Amniotic epithelial cell (primary cell): Measurements from ENCODE around the gene FBXO31.

ENCODE experiments used
- DNase-seq: peaks from one replicate; pipeline ENCODE4 v3.0.0-alpha.2; 2010; ENCODE audit warnings: low read depth

The FBXO31 gene

DNA sequence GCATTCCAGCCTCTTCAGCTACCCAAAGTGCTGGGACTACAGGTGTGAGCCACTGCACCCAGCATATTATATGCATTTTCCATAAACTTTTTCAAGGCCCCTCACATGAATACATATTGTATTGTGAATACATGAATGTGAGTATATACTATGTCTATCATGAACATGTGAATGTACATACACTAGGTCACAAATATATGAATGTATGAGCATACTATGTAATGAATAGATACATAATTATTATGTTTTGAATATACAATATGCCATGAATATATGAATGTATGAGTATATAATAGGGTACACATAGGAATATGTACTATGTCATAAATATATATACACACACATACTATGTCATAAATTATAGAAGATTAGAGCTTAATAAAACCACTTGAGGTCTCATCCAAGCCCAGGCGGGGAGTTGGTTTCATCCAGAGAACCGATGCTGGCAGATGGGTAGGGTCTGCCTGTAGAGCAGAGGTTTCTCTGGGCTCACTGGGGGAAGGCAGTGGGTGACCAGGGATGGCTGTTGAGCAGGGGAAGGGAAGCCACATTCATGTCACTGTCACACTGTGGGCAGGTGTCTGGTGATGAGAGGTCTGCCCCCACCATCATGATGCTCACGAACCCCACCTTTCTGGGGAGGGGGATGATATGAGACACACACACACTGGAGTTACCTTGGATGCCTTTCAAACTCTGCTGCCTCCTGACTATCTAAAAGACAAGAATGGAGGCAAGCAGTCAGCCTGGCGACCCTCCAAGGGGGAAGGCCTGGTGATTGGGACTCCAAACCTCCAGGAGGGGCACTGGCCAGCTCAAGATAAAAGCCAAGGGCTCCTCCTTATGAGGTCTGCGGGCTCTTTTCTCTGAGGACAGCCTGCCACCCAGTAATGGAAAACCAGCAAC lies 73.7 kb downstream of the FBXO31 start:
- no peak for DNase-seq

DNA sequence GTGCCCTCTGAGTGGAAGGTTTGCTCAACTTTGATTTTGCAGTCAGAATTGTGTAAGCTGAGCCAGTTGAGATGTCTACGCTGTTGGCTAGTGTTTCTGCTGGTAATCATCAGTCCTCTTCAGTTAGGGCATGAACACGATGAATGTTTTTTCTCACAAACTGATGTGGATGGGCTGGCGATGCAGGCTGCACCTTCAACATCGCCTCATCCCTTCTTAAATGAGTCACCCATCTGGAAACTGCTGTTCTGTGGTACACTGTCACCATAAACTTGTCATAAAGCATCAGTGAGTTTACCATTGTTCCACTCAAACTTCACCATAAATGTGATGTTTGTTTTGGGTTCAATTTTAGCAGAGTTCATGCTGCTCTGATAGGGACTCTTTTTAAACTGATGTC lies 74.8 kb downstream of the FBXO31 start:
- DNase-seq, result no peak

DNA sequence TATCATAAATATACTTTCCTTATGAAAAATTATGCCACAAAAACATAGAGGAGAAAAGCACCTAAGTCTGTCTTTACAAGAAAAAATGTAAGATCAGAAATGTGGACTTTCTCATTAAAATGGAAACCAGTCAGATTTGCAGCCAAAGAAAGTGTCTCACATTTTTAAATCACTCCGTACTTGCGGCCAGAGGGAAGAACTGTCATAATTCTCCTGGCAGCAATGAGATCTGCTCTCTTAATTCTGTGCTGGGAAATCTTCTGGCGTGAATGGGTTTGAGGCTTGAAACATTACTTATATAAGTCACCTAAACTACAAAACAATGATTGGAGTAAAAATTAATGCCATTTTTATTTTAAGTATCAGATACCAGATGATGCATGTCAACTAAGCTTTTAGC lies 77.1 kb downstream of the FBXO31 start:
- no peak for DNase-seq

GRCh38 chr16:87305505-87306391 lies 77.8 kb downstream of the FBXO31 start:
- peak; percentile 52 for DNase-seq

- no peak for DNase-seq
Measured at GRCh38 chr16:87304951-87305350, 78.6 kb downstream of the FBXO31 start.

GRCh38 chr16:87303962-87304521 lies 79.5 kb downstream of the FBXO31 start:
- DNase-seq, result no peak

DNA sequence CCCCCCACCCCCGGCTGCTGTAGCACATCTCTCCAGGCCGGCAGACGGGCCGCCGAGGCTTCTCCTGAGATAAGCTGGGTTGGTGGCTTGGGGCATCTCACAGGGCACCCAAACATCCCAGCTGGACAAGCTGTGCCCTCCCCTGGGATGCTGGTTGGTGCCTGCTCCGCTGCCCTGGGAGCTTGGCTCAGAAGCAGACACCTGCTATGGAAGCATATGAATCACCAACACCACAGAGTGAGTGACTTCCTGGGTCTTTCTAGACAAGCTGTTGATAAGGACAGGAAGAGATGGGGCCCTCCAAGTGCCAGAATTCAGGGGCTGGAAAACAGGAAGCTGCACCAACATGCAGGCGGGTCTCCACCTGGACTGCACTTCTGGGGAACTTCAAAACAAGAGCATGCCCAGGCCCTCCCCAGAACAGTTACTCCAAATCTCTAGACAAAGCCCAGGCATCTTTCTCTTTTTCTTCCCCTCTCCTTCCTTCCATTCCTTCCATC lies 80.1 kb downstream of the FBXO31 start:
- DNase-seq, result peak; percentile 56

DNA sequence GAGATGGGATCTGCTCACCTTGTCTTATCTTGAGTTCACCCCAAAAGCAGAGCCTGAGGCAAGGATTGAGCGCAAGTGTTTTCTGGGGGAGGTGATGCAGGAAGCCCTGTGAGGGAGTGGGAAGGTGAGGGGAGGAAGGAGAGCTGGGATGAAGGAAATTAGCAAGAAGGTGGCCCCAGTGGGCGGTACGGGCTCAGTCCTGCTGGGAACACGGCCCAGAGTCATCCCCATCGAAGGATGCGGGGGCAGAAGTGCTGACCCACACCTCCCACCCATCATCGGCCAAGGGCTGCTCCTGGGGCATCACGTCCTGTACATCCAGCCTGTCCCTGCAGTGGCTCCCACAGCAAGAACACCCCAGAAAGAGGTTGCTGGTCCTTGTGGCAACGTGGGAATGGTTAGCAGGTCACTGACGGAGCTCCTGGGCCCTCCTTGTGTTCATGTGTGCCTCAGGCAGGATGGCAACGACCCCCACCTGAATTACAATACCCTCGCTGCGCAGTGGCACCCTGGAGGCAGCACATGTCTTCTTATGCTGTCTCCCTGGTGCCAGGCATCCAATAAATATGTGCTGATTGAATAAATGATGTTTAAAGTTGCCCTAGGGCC lies 84.6 kb downstream of the FBXO31 start:
- no peak for DNase-seq

GRCh38 chr16:87297918-87298631 lies 85.5 kb downstream of the FBXO31 start:
- DNase-seq, result no peak

GRCh38 chr16:87297407-87297806 lies 86.2 kb downstream of the FBXO31 start:
- no peak for DNase-seq

GRCh38 chr16:87295661-87296531 lies 87.7 kb downstream of the FBXO31 start:
- DNase-seq, result no peak

DNA sequence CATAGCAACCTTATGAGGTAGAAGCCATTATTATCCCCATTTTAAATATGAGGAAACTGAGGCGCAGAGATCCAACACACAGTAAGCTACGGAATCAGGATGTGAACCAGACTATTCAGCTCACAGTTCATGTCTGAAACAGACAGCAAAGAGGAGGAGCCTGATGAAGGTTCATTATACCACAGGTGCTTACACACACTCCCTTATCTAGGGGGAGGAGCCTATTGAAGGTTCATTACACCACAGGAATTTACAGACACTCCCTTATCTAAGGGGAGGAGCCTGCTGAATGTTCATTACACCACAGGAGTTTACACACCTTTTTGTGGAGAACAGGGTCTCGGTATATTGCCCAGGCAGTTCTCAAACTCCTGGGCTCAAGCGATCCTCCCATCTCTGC lies 88.3 kb downstream of the FBXO31 start:
- peak; percentile 63 for DNase-seq

GRCh38 chr16:87293990-87294389 lies 89.6 kb downstream of the FBXO31 start:
- no peak for DNase-seq

DNA sequence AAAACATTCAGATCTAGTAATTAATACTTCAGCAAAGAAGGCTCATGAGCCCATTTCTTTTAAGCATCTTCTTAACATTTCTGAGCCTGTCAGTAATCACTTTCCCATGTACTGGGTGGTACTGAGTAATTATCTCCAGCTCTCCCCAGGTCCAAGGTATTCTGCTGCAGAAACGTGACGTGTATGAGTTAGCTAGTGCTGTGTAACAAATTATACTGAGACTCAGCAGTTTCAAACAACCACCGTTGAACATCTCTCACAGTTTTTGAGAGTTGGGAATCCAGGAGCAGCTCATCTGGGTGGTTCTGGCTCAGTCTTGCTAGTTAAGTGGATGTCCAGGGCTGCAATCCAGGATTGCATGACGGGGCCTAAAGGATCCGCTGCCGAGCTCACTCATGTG lies 91.6 kb downstream of the FBXO31 start:
- DNase-seq, result no peak

DNA sequence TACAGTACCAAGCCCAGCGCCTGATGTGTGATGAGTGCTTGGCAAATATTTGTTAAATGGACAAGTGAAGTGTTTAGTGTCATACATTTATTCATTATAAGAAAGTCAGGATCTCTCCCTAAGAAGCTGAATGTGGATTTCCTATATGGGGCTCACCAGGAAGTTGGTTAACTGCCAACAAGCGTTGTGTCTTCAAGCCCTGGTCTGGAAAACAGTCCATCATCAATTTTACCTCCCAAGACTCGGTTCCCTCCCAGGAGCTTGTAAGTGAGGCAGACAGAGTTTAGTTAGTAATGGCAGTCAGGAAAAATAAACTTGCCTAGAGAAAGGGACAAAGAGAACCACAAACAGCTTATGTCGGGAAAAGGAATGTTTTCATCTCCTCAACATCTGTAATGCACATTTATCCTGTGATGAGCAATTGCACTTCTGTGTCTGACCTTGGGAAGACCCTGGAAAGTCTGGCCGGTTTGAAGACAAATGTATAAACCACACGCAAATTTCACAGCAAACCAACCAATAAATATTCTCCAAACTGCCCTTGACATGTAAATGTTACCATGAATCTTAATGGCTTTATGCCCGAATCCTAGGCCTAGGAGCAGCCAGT lies 94.7 kb downstream of the FBXO31 start:
- peak; percentile 73 for DNase-seq

- DNase-seq, result no peak
Measured at GRCh38 chr16:87286839-87287626, 96.5 kb downstream of the FBXO31 start.

DNA sequence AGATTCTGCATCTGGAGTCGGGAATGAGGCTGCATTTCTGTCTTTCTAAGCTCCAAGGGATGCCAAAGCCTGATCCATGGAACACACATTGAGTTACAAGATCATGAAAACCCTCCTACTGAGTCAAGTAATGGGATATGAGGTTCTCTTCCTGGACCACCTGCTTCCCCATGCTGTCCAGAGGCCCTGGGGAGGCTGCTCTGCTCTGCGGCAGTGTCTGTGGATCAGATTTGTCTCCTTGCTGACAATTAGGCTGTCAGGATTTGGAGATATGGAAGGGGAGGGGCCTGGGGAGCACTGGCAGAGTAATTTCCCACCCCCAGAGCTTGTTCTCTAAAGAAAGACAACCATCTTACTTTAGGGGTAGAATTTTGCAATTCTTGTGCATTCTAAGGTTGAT lies 99.4 kb downstream of the FBXO31 start:
- DNase-seq, result no peak

GRCh38 chr16:87279094-87279658 lies 104.4 kb downstream of the FBXO31 start:
- no peak for DNase-seq
